GM12878 (cell line): Measurements from ENCODE around the gene KCNA2.

ENCODE experiments used
- CBFB ChIP-seq: IDR thresholded peaks from 2 replicates; pipeline ENCODE4 v1.6.1; 2016; ENCODE audit warnings: antibody characterized with exemption, low read depth
- ETV6 ChIP-seq, 2 experiments: fragments of 450-650 bp in 1 of 2; IDR thresholded peaks in 1 of 2; conservative IDR thresholded peaks in 1 of 2; 2 replicates each; pipeline ENCODE4 v1.6.1; 2014; ENCODE audit warnings: antibody characterized with exemption in 1 of 2, borderline replicate concordance in 1 of 2, low read depth in 1 of 2, mild to moderate bottlenecking in 1 of 2, moderate library complexity in 1 of 2
- FOXK2 ChIP-seq: fragments of 450-650 bp; IDR thresholded peaks from 2 replicates; pipeline ENCODE4 v1.6.1; 2017; ENCODE audit warnings: mild to moderate bottlenecking, moderate library complexity
- NFYB ChIP-seq: IDR thresholded peaks from 2 replicates; pipeline ENCODE4 v1.6.1; 2011; ENCODE audit warnings: low read depth, mild to moderate bottlenecking, low read length, improper control_type of control experiment, moderate library complexity; ENCODE audit not compliant: insufficient read depth
- RAD51 ChIP-seq: fragments of 450-650 bp; IDR thresholded peaks from 2 replicates; pipeline ENCODE4 v1.6.1; 2016; ENCODE audit warnings: moderate library complexity, mild to moderate bottlenecking, inconsistent platforms
- STAT1 ChIP-seq: fragments of 450-650 bp; conservative IDR thresholded peaks from 2 replicates; pipeline ENCODE4 v1.6.1; 2014; ENCODE audit warnings: antibody characterized with exemption, mild to moderate bottlenecking
- USF2 ChIP-seq: IDR thresholded peaks from 2 replicates; pipeline ENCODE4 v1.6.1; 2011; ENCODE audit warnings: low read depth, low read length, improper control_type of control experiment, borderline replicate concordance
- TF ChIP-seq, protein P1 (sequence below), 3 experiments: IDR thresholded peaks in 2 of 3; conservative IDR thresholded peaks in 1 of 3; 2 replicates each; pipeline ENCODE4 v1.5.1; 2011; ENCODE audit warnings: low read depth in 3 of 3, low read length in 3 of 3, mild to moderate bottlenecking in 3 of 3, control low read depth in 2 of 3, moderate library complexity in 2 of 3, inconsistent platforms in 1 of 3, mixed read lengths in 1 of 3; ENCODE audit not compliant: control insufficient read depth in 2 of 3, insufficient read depth in 1 of 3; ENCODE audit errors: extremely low read depth in 1 of 3

DNA sequence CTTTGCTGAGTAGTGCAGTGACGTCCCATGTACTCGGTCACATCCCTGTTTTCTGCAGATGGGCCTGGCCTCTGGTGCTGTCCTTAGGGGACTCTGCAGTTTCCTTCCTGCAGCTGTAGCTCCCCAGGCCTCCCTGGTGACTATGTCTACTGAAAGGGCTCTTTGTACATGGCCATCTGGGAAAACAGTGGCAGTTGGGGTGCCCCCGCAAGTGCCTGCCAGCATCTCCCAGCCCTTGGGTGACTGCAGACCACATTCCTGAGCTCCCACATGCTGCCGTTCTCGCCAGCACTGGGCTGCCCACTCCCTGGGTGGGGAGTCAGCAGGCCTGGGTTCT, 49.7 kb downstream of the KCNA2 start:
- TF ChIP-seq, protein P1, sequence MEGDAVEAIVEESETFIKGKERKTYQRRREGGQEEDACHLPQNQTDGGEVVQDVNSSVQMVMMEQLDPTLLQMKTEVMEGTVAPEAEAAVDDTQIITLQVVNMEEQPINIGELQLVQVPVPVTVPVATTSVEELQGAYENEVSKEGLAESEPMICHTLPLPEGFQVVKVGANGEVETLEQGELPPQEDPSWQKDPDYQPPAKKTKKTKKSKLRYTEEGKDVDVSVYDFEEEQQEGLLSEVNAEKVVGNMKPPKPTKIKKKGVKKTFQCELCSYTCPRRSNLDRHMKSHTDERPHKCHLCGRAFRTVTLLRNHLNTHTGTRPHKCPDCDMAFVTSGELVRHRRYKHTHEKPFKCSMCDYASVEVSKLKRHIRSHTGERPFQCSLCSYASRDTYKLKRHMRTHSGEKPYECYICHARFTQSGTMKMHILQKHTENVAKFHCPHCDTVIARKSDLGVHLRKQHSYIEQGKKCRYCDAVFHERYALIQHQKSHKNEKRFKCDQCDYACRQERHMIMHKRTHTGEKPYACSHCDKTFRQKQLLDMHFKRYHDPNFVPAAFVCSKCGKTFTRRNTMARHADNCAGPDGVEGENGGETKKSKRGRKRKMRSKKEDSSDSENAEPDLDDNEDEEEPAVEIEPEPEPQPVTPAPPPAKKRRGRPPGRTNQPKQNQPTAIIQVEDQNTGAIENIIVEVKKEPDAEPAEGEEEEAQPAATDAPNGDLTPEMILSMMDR (IDR thresholded peaks at IDR 0.05 in 2 of 3, conservative IDR thresholded peaks at IDR 0.05 in 1 of 3; ENCODE audit: control insufficient read depth in 2 of 3, extremely low read depth in 1 of 3, insufficient read depth in 1 of 3, low read depth in 3 of 3, low read length in 3 of 3): no peak
- TF ChIP-seq STAT1: no peak
- TF ChIP-seq ETV6 (conservative IDR thresholded peaks at IDR 0.05 in 1 of 2, IDR thresholded peaks at IDR 0.05 in 1 of 2; ENCODE audit: borderline replicate concordance in 1 of 2, low read depth in 1 of 2): no peak
- TF ChIP-seq NFYB: no peak
- TF ChIP-seq USF2: no peak
- no peak for TF ChIP-seq FOXK2
- no peak for TF ChIP-seq RAD51
- no peak for TF ChIP-seq CBFB
